ENCODE results near the gene PIK3R4.

Gene PIK3R4

DNA sequence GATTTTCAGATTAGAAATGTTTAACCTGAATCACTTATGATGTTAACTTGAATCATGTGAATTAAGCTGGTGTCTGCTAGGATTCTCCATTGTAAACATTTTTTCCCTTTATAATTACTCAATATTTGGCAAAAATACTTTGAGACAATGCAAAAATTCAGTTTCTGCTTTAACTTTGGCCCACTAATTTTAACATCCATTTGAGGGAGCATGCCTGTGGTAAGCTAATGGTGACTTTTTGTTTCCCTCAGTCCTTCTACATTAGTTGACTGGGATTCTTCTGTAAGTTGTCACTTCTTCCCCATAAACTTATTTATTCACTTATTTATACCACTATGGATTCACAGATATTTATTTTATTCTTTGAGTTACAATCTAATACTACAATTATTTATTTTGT lies 59.3 kb downstream of the PIK3R4 start:
- DNase-seq = no peak

DNA sequence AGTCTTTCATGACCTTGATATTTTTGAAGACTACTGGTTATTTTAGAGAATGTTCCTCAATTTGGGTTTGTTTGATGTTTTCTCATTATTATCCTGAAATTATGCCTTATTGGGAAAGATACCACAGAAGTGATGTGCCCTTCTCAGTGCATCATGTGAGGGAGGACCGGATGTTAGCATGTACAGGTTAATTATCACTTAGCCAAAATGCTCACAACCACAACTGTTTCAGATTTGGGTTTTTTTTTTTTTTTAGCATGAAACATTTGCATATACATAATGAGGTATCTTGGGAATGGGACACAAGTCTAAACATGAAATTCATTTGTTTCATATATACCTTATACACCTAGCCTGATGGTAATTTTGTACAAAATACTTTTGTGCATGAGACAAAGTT lies 59.8 kb downstream of the PIK3R4 start:
- DNase-seq = no peak

DNA sequence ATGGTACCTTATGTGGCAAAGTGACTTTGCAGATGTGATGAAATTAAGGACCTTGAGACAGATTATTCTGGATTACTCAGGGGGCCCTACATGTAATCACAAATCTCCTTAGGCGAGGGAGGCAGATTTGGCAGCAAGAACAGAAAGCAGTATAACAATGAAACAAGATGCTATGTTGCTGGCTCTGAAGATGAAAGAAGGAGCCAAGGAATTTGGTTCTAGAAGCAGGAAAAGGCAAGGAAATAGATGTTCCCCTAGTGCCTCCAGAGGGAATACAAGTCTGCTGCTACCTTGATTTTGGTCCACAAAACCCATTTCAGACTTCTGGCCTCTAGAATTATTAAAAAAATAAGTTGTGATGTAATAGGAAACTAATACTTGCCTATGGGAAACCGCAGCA lies 64.5 kb downstream of the PIK3R4 start:
- no peak for DNase-seq

DNA sequence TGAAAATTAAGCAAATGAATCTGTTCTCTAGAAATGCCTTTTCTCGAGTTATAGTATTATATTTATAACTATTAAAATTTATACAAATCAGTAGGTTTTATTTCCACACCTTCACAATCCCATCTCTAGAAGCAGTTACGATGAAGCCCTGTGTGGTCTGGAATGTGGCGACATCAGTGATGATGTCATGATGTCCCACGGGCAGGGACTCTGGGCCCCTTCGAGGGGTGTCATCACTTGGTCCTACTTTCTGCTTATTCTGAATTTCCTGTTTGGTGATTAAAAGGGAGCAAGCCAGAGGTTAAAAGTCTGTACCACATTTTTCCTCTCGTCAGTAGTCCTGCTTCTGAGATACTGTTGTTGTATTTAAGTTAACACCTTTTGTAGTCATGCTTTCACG lies 67.4 kb downstream of the PIK3R4 start:
- DNase-seq = no peak

- no peak for DNase-seq
Measured at GRCh38 chr3:130677343-130677742, 69.3 kb downstream of the PIK3R4 start.

DNA sequence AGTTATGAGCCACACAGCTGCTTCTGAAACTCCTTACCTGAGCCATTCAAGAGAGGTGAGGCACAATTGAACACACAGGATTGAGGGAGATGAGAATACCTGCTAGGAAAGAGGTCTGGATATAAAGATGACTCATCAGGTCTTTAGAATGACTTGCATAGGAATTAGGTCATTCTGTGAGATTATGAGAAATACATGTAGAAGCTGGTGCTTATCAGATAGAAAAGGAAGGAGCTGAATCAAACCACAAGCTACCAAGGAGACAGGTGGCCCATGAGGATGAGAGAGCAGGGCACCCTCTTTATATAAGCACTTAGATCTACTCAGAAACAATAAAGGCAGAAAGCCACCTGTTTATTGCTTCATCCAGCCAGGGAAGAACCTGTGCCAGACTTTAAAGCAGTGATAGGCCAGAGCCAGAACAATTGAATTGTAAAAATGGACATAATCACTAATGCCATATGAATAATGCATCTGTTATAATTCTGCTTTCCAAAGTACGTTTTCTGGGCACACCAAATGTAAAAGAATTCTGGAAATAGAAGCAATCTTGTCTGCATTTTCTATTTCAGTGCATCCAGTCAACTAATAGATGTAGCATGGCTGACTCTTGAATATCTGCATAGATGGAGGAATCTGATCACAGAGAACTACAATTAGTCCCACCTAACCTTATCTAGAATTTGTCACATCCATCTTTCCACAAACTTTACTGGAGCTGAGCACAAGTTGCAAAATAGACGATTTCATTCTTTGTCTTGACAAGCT lies 74.9 kb downstream of the PIK3R4 start:
- DNase-seq = no peak

DNA sequence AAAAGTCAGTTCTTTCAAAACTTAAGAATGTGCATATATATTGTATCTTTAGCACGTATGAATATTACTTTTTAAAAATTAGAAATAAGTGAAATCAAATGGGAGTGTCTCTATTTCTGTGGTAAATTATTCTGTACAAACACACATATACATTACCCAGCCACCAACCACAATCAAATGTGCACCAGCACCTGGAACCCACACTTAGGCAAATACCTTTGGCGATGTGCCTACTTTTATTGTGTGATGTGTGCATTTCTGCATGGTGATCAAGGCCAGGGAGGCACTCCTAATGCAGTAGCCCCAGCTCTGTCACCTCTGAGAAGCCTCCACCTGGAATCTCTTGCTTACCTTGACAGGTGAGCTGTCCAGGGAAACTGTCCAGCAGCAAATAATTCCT lies 76.9 kb downstream of the PIK3R4 start:
- DNase-seq = no peak

DNA sequence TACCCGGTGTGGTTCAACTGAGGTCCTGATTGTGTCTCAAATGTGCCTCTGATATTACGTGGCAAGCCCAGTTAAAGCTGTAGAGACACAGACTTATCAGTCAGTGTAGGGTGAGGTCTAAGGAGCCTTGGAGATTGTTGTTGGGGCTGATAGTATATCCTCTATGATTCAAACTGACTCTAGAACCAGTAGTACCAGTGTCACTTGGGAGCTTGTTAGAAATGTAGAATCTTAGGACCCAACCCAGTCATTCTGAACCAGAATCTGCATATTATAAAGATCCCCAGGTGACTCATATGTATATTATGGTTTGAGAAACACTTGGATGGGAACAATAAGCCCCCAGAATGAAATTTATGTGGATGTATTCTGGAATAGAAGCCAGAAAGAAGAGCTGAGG lies 83.5 kb downstream of the PIK3R4 start:
- no peak for DNase-seq

DNA sequence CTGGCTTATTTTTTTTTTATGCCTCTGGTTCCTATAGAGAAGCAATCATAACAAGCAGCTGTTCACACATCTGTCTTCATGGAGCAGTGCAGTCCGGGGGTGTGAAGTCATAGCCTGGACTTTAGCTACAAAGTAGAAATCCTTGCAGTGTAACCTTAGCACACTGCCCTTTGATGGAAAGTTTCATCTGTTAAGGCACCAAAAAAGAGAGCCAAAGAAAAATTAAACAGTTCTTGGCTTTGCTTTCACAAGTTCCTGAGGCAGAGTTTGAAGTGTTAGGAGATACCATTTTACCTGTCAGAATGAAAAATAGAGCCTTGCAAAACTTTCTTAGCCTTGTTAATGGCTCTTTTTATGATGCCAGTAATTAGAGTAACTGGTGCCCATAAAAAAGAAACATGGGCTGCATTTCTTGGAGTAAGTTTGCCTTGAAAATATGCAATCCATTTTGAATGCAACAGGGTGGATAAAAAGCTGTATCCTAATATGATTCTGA lies 84.1 kb downstream of the PIK3R4 start:
- DNase-seq = no peak

DNA sequence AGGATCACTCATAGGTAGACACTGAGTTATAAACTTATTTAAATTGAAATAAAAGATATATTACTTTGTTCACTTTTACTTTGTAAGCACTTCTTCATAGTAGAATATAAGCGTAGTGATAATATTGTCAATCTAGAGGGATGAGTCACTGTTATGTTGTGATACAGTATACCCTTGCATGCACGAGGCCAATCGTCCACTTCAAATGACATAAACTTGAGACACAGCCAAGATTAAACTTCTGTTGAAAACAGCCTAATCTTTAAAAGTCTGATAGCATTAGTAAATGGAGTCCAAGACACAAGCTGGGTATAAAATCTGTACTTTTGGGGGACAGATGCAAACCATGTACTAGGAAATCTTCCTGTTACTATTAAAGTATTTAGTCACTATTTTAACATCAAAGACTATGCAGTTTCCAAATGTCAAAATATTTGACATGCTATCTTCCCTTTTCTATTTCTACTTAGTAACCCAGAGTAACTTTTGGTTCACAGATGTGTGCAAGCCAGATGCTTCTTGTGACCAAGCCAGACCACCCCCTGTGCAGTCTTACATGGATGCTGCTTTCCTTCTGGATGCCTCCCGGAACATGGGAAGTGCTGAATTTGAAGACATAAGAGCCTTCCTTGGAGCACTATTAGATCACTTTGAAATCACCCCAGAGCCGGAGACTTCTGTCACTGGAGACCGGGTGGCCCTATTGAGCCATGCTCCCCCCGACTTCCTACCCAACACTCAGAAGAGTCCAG lies 85.3 kb downstream of the PIK3R4 start:
- DNase-seq = no peak

DNA sequence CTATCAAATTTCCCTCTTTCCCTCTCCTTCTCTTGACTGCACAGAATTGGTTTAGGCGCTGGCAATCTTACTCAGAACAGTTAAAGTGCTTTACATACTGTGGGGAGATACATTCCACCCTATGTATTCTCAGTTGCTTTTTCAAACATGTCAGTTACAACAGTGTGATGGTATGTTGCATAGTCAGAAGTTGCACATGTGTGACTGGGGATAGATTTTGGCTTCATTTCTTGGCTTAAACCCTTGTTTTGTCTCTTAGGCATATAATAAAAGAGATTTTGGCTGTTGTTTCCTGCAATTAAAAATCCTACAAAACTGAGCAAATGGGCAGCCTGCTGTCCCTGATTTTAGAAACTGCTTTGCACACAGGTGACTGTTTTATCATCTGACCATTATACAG lies 86.7 kb downstream of the PIK3R4 start:
- no peak for DNase-seq

DNA sequence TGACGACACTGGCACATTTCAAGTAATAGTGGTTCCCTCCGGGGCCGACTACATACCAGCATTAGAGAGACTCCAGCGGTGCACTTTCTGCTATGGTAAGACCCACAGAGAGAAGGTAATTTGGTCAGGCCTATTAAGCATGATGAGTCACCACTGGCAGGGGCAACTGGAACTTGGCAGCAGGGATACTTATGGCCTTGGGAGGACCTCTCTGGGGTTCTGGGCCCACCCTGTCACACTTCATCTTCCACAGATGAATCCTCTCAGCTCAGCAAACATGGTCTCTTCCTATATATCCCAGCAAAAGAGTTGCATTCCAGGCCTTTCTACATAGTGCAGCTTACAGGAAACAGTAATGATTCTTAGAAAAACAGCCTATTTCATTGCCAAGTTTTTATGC lies 88.0 kb downstream of the PIK3R4 start:
- DNase-seq = no peak

DNA sequence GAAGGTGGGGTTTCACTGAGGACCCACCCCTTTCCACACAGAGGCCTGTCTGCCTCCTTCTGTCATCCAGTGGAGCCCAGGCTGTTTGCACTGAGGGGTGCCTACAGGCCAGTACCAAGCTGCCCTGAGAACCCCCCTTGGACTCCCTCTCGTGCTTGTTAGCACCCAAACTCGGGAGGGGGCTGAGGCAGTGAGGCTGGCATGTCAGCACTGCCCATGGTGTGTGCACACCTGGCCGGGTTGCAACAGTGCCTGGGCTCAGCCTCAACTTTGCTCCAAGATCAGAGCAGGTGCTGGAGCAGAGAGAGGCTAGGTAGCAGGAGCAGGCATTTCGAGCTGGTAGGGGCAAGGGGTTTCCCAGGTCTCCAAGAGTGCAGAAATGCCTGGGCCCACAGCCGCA lies 90.0 kb downstream of the PIK3R4 start:
- DNase-seq = no peak

GRCh38 chr3:130654921-130655320 lies 91.7 kb downstream of the PIK3R4 start:
- DNase-seq = no peak

- DNase-seq = no peak
Measured at GRCh38 chr3:130654091-130654490, 92.5 kb downstream of the PIK3R4 start.

DNA sequence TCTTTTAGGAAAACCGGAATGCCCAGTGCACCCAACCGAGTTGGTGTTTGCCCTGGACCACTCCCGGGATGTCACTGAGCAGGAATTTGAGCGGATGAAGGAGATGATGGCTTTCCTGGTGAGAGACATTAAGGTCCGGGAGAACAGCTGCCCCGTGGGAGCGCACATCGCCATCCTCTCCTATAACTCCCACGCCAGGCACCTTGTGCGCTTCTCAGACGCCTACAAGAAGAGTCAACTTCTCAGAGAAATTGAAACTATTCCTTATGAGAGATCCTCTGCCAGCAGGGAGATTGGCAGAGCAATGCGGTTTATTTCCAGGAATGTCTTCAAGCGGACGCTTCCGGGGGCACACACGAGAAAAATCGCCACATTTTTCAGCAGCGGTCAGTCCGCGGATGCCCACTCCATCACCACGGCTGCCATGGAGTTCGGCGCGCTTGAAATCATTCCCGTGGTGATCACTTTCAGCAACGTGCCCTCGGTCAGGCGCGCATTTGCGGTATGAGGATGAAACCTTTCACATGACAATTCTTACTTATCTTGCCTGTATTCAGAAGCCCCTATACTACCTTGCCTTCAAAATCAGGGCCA lies 97.5 kb downstream of the PIK3R4 start:
- no peak for DNase-seq

DNA sequence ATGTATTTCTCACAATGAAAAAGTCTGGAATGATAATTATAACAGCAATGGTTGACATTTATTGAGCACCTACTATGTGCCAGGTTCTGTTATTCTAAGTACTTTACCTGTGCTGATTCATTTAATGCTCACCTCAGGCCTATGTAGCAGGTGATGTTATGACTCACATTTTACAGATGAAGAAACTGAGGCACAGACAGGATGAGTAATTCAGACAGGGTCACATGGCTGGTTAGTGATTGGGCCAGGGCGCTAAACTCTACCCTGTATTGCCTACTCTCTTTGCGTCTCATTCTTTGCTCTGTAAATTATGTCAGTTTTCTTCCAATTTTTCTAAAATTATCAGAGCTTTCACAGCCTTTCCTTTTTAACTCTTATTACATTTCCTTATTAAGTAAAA lies 98.3 kb downstream of the PIK3R4 start:
- DNase-seq = no peak

GRCh38 chr3:130645261-130645660 lies 101.4 kb downstream of the PIK3R4 start:
- no peak for DNase-seq

DNA sequence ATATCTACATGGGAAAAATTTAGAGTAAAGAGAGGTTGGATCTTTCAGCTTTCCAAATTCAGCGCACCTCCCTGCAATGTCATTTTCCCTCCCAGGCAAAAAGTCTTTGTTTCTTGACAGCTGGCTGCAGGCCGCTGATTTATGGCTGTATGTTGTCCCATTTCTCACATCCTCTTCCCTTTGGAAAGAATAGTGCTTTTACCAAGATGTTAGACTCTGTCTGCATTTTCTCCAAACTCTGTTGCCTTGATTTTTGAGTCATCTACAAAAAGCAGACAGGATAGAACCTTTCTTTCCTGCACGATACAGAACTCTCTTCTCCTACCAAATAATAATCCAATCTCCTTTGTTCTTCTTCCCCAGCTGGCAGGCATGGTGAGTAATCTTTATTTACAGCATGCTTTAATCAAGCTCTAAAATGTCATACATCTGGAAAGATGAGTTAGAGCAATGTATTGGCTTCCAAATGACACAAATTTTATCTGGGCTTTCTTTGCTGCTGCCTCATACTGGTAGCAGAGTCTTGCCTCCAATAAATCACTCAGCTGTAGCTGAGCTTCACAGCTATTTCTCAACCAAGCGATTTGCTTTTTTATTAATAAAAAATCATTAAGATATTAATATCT lies 101.9 kb downstream of the PIK3R4 start:
- DNase-seq = no peak

GRCh38 chr3:130640027-130640426 lies 106.6 kb downstream of the PIK3R4 start:
- no peak for DNase-seq

- DNase-seq = no peak
Measured at GRCh38 chr3:130636480-130637234, 110.0 kb downstream of the PIK3R4 start.

- DNase-seq = no peak
Measured at GRCh38 chr3:130635978-130636377, 110.7 kb downstream of the PIK3R4 start.

GRCh38 chr3:130635285-130635684 lies 111.3 kb downstream of the PIK3R4 start:
- DNase-seq = no peak
